ENCODE data around the gene RAI14.

GRCh38 chr5:34703767-34704713 is 47.9 kb downstream of the RAI14 start:
- TF ChIP-seq POLR2AphosphoS5 (IDR thresholded peaks at IDR 0.05; ENCODE audit: low read depth, low read length) (no peak), TAF1 (IDR thresholded peaks at IDR 0.05; ENCODE audit: low read depth, low read length) (no peak), POLR2A (IDR thresholded peaks at IDR 0.05; ENCODE audit: low read depth, low read length) (no peak), PAX5 (IDR thresholded peaks at IDR 0.05; ENCODE audit: insufficient read depth, low read length, severe bottlenecking) (no peak)

All from GM12891 (cell line).